GM12873 (cell line): ENCODE measurements around the gene TTLL6.
A peak's percentile ranks its signal among the peaks of the same experiment; 100 is the strongest.

ENCODE experiments used
- TF ChIP-seq, protein P1 (sequence below): IDR thresholded peaks from 2 replicates; pipeline ENCODE4 v1.5.1; 2012; ENCODE audit warnings: low read depth, mild to moderate bottlenecking, moderate library complexity, low read length, control low read depth; ENCODE audit not compliant: insufficient read depth; ENCODE audit errors: missing control alignments

The TTLL6 gene

GRCh38 chr17:48726916-48727286, 90.1 kb downstream of the TTLL6 start:
- TF ChIP-seq, protein P1, sequence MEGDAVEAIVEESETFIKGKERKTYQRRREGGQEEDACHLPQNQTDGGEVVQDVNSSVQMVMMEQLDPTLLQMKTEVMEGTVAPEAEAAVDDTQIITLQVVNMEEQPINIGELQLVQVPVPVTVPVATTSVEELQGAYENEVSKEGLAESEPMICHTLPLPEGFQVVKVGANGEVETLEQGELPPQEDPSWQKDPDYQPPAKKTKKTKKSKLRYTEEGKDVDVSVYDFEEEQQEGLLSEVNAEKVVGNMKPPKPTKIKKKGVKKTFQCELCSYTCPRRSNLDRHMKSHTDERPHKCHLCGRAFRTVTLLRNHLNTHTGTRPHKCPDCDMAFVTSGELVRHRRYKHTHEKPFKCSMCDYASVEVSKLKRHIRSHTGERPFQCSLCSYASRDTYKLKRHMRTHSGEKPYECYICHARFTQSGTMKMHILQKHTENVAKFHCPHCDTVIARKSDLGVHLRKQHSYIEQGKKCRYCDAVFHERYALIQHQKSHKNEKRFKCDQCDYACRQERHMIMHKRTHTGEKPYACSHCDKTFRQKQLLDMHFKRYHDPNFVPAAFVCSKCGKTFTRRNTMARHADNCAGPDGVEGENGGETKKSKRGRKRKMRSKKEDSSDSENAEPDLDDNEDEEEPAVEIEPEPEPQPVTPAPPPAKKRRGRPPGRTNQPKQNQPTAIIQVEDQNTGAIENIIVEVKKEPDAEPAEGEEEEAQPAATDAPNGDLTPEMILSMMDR = no peak

DNA sequence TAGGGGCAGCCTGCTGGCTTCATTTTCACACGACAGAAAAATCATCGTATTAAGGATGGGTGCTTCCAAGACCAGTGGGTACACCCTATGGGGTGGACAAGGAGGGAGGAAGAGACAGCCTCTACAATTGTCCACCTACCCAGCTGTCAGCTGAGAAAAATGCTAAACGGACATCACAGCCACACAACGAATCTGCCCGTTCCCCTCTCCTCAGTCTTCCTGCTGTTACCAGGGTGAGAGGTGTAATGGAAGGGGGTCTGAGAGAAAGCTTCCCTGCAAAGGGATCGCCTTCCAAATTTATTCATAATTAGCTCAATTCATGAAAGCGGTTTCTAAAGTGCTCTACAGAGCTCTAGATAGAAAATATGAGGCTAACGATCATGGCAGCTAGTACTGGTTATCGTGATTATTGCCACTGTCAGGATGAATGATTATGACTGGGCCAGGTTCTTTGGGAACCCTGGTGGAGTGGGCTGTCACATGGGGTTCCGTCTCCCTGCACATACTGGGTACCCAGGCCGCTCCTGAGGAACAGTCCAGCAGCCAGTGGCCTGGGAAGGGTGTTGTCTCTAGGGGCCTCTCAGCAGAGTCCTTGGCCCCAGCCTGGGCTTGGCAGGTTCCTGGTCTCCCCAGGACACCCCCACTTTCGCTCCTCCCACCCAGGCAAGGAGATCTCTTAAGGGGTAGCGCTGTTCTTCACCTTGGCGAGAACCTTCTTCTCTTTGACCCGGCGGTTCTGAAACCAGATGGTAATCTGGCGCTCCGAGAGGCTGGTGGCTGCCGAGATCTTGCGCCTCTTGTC, 90.7 kb downstream of the TTLL6 start:
- TF ChIP-seq, protein P1 = no peak

DNA sequence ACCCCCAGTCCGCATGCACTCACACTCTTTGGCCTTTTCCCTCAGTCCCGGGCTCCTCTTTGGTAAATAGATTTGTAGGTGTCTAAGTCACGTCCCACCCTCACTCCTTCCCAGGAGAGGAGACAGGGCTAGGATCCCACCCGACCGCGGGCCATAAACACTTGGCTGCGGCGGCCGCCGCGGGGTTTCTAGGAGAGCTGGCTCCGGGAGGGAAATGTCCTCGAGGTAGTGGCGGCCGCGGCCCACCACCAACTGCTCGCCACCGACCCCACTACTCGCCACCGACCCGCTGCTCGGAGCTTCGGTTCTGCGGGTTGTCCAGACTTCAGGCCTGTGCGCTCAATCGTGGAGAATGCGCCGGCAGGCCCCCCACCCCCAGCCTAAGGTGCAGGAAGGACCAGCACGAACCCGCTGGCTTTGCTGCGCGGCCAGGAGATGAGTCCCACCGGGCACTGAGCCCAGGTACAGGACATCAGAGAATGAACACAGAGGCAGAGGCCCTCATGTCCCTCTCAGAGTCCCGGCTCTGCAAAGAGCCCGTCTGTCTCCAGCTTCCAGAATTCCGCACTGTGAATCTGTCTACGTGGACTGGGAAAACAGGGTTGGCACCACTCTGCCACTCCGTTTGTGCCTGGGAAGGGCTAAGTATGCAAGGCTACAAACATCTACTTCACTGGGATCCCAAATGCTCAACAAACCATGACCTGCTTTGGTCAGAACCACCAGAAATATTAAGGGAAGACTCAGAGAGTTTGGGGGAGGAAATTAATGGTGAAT, 91.6 kb downstream of the TTLL6 start:
- TF ChIP-seq, protein P1 = no peak

DNA sequence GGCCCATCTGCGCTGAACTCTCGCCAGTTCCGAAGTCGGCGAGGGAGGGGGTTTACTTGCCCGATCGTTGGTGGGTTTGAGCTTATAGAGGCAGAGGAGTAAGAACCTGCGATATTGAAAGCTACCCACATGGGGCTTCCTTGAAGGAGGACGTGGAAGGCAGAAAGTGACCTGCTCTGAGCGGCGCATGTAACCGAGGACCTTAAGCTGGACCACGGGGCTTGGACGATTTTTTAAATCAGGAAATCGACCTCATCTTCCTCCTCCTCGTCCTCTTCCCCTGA, 92.1 kb downstream of the TTLL6 start:
- TF ChIP-seq, protein P1 = no peak

DNA sequence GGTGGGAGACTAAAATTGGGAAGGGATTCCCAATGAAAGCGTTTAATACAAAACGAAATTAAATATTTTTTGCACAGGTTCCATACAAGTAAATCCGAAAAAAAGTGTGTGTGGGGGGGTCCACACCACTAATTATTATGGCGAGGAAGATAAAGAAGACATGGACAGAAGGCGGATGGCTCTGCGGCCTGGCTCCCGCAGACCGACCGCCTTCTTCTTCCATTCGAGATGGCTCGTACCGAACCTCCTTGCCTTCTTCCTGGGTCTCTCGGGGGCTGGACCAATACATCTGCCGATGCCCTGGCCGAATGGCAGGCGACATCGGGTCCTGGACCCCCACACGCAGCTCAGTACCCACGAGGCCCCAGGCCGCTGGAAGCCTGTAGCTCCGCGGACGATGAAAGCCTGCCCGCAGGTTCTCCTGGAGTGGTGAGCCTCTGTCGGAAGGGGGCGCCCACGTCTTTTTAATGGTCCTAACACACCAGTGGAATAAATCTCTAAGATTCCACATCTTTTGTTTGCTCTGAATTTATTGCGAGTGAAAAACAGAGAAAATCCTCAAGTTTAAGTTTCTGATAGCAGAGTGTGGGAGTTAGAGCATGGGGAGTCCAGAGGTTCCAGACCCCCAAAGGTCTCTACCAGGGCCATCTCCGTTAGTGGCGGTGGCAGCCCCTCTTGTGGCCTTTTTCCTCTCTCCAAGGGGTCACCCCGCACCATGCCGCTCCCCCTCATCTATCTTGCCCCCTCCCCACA, 92.6 kb downstream of the TTLL6 start:
- TF ChIP-seq, protein P1 = peak; percentile 69

GRCh38 chr17:48723423-48724250, 93.4 kb downstream of the TTLL6 start:
- TF ChIP-seq, protein P1 = no peak
